HT-29 (cell line): ENCODE results near the gene IL6R. TPM values are rescaled to one million over a fixed set of nuclear protein-coding genes. Genes with fewer than 3 reads are reported as not detected.
"Not testable (repeated sequence)": the region's sequence is repeated elsewhere in the genome, so short reads cannot be mapped to it uniquely, and the experiment has no call there.

Experiments used
- DNase-seq: peaks from one replicate; pipeline ENCODE4 v3.0.0-alpha.2; 2015; ENCODE audit warnings: low spot score
- total RNA-seq: library from RNA; depleted of rRNA; stranded (reverse); fragments of >200 nt; shearing (Covaris generic); gene quantifications from 2 replicates; pipeline ENCODE4 v1.2.3, GENCODE V29; 2014

Gene IL6R
- total RNA-seq, 1 experiment from 2014 or later = 4.4 TPM

- no peak for DNase-seq
Observed at GRCh38 chr1:154406886-154407197, 1.7 kb downstream of the IL6R start.

- DNase-seq = no peak
Observed at GRCh38 chr1:154407198-154408091, 2.3 kb downstream of the IL6R start.

GRCh38 chr1:154408174-154408777 lies 3.1 kb downstream of the IL6R start:
- DNase-seq = no peak

- DNase-seq = no peak
Observed at GRCh38 chr1:154410185-154410827, 5.2 kb downstream of the IL6R start.

- no peak for DNase-seq
Observed at GRCh38 chr1:154411525-154411924, 6.4 kb downstream of the IL6R start.

- no peak for DNase-seq
Observed at GRCh38 chr1:154413177-154413783, 8.1 kb downstream of the IL6R start.

GRCh38 chr1:154414606-154415005 lies 9.5 kb downstream of the IL6R start:
- DNase-seq = no peak

GRCh38 chr1:154416471-154417337 lies 11.6 kb downstream of the IL6R start:
- no peak for DNase-seq

GRCh38 chr1:154417338-154417608 lies 12.1 kb downstream of the IL6R start:
- DNase-seq = no peak

- peak; percentile 68 for DNase-seq
Observed at GRCh38 chr1:154418062-154418921, 13.1 kb downstream of the IL6R start.

GRCh38 chr1:154418923-154419619 lies 13.9 kb downstream of the IL6R start:
- DNase-seq = no peak

- DNase-seq = no peak
Observed at GRCh38 chr1:154419620-154420571, 14.8 kb downstream of the IL6R start.

- no peak for DNase-seq
Observed at GRCh38 chr1:154420961-154421924, 16.1 kb downstream of the IL6R start.

- DNase-seq = not testable (repeated sequence)
Observed at GRCh38 chr1:154422049-154422448, 16.9 kb downstream of the IL6R start.

GRCh38 chr1:154422521-154422920 lies 17.4 kb downstream of the IL6R start:
- DNase-seq = no peak

- DNase-seq = no peak
Observed at GRCh38 chr1:154423304-154423987, 18.3 kb downstream of the IL6R start.

- no peak for DNase-seq
Observed at GRCh38 chr1:154423988-154424326, 18.8 kb downstream of the IL6R start.
